22Rv1 (cell line): ENCODE results near the gene TRAF3.

ENCODE experiments used
- H3K27ac ChIP-seq: fragments of 450-650 bp; 2 replicates; pipeline ENCODE4 v1.5.1; 2017
- ZFX ChIP-seq: fragments of 450-650 bp; IDR thresholded peaks from 2 replicates; pipeline ENCODE4 v1.6.1; 2017; ENCODE audit warnings: antibody characterized with exemption, borderline replicate concordance
- TF ChIP-seq, protein P1 (sequence below): fragments of 450-650 bp; IDR thresholded peaks from 2 replicates; pipeline ENCODE4 v1.5.1; 2017; ENCODE audit warnings: mild to moderate bottlenecking

TRAF3 gene

DNA sequence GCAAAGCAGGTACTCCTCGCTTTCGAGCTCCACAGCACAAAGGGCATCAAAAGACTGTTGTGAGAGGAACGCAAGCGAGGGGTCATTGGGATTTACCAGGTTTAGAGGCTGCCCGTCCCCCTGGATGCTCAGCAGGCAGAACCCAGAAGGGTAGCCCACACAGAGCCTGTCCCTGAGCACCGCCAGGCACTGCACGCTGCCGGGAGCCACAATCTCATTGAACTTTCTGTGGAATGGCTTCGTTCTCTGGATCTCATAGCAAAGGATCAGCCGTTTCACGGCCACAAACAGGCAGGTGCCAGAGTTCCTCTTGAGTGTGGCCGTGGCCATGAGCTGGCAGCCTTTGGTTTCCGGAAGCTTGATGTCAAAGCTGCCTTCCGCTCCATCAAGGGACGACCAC, 166.7 kb downstream of the TRAF3 start:
- no peak for TF ChIP-seq ZFX
- TF ChIP-seq, protein P1, sequence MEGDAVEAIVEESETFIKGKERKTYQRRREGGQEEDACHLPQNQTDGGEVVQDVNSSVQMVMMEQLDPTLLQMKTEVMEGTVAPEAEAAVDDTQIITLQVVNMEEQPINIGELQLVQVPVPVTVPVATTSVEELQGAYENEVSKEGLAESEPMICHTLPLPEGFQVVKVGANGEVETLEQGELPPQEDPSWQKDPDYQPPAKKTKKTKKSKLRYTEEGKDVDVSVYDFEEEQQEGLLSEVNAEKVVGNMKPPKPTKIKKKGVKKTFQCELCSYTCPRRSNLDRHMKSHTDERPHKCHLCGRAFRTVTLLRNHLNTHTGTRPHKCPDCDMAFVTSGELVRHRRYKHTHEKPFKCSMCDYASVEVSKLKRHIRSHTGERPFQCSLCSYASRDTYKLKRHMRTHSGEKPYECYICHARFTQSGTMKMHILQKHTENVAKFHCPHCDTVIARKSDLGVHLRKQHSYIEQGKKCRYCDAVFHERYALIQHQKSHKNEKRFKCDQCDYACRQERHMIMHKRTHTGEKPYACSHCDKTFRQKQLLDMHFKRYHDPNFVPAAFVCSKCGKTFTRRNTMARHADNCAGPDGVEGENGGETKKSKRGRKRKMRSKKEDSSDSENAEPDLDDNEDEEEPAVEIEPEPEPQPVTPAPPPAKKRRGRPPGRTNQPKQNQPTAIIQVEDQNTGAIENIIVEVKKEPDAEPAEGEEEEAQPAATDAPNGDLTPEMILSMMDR = no peak
- no peak overlapping the region for H3K27ac ChIP-seq

- no peak overlapping the region for H3K27ac ChIP-seq
- no peak for TF ChIP-seq ZFX
- TF ChIP-seq, protein P1 = no peak
Observed at GRCh38 chr14:102944448-102945330, 167.4 kb downstream of the TRAF3 start.

GRCh38 chr14:102945346-102946130, 168.3 kb downstream of the TRAF3 start:
- no peak for TF ChIP-seq ZFX
- TF ChIP-seq, protein P1 = no peak
- no peak overlapping the region for H3K27ac ChIP-seq

DNA sequence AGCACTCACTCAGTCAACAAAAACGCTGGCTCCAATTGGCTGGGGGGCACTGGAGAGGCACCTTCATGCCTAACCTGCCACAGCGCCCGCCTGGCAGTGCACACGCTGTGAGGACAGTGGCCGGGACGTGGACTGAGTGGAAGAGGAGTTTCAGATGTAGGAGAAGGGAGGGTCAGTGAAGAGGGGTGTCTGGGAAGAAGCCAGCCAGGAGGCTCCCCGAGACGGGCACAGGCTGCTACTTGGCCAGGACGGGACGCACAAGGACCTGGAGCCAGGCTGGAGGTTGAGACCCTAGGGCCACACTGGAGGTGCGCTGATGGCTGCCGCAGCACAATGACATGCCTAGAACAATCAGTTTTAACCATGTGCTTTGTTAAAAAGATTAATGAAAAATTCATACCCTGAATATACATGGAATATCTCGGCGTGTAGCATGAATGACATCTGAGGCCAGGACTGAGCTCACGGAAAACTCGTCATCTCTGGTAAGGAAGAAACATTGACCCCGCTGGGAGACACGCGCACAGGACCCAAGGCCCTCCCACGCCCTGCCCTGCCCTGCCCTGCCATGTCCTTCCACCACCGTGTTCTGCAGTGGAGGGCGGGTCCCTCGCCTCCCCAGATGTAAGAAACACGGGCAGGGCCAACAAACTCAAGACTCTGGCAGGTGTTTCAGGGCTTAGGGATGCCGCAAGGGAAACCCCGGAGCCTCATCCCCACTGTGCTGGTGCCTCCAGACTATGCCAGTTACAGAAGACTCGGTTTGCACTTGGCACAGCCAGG, 170.3 kb downstream of the TRAF3 start:
- H3K27ac ChIP-seq = no peak overlapping the region
- TF ChIP-seq ZFX = no peak
- TF ChIP-seq, protein P1 = no peak

DNA sequence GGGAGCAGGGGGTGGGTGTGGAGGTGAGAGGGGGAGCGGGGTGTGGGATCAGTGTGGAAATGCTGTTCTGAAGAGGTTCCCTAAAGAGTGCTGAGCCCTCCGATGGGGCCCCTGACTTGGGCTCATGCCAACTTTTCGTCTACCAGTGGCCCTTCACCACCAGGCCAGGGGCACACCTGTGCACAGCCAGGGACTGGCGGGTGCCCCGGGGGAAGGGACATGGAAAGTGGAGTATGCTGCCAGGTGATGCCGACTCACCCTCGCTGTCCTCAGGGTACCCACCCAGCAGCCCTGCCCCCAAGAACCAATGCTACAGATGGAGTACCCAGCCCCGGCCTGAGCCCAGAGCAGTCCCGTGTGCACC, 171.4 kb downstream of the TRAF3 start:
- H3K27ac ChIP-seq = peak overlapping the region; percentile 49
- TF ChIP-seq ZFX = no peak

DNA sequence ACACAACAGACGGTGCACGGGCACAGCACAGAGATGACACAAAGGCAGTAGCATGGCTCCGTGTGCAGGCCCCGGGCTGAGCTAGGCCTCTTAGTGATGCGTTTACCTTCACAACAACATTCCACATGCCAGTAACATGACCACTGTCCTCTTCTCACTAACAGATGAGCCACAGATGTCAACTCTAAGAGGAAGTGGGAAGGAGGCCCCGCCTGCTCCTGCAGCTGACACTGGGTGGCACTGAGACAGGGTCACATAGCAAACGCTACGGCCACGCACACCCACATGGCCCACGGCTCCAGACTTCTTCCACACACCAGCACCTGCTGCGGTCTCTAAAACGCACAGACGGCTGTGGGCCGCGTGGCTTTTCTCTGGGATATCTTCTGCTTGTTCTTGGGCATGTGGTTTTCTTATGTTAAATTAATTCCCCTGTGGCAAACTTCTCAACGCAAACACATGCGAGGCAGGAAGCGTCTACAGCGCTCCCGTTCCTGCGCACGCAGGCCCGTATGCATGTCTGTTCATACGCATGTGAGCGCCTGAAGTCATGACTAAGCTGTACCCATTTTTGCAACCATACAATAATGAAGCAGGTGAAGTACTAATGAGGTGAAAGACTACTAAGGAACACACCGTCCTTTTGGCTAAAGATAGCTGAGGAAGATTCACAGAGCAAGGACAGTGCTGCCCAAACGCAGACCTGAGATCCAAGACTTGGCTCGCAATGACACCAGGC, 172.0 kb downstream of the TRAF3 start:
- TF ChIP-seq, protein P1 = no peak
- TF ChIP-seq ZFX = no peak
- H3K27ac ChIP-seq = peak overlapping the region; percentile 49
